BLaER1 treated with 17β-estradiol and CSF1 and Interleukin-3, amounts not matched to agents 10 nM and 100 nM (cell line): ENCODE data around the gene STK17B.

Experiments
- H3K27ac ChIP-seq, 11 experiments: shearing (Covaris generic); formaldehyde crosslinking; 2 replicates each; pipeline ENCODE4 v1.8.1; 2022
- H3K27me3 ChIP-seq, 11 experiments: shearing (Covaris generic); formaldehyde crosslinking; 2 replicates each; pipeline ENCODE4 v1.8.1; 2022
- H3K36me3 ChIP-seq, 11 experiments: shearing (Covaris generic); formaldehyde crosslinking; 2 replicates each; pipeline ENCODE4 v1.8.1; 2022
- H3K4me1 ChIP-seq, 10 experiments: shearing (Covaris generic); formaldehyde crosslinking; 2 replicates each; pipeline ENCODE4 v1.8.1; 2022
- H3K4me2 ChIP-seq, 11 experiments: shearing (Covaris generic); formaldehyde crosslinking; 2 replicates each; pipeline ENCODE4 v1.8.1; 2022
- H3K4me3 ChIP-seq, 10 experiments: shearing (Covaris generic); formaldehyde crosslinking; 2 replicates each; pipeline ENCODE4 v1.8.1; 2022
- H3K9ac ChIP-seq, 11 experiments: shearing (Covaris generic); formaldehyde crosslinking; 2 replicates each; pipeline ENCODE4 v1.8.1; 2022
- H3K9me3 ChIP-seq, 11 experiments: shearing (Covaris generic); formaldehyde crosslinking; replicated peaks in 1 of 11; 2 replicates each; pipeline ENCODE4 v1.8.1; 2022
- H4K20me1 ChIP-seq, 11 experiments: shearing (Covaris generic); formaldehyde crosslinking; 2 replicates each; pipeline ENCODE4 v1.8.1; 2022
- Cebpa-rat ChIP-seq, 11 experiments: shearing (Covaris generic); IDR thresholded peaks; 2 replicates each; pipeline ENCODE4 v1.8.1; 2022

The STK17B gene

DNA sequence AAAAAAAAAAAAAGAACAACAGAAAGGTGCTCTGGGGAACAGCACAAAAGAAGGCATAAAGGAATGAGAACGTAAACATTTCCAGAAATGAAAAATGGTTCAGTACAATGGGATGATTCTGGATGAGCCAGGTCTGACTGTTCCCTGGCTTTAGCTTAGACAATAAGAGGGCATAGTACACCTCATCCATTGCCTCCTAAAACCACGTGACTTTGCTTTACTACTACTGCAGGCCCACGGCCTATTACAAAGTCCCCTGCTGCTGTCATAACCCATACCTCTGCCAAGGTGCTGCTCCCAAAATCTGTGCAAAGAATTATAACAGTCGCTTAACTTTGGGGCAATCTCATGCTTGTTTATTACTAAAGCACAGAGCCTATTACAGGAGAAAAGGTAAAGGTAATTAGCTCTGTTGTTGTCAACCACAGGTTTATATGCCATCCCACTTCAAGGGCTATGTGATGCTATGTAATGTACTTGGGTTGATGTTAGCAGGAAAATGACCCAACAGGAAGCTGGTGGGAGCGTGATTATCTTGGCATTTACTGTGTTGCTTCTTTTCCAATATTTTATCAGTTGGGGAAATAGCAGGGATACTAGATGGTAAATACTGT lies 26.8 kb downstream of the STK17B start:
- Histone ChIP-seq H3K27me3 (no peaks in the 10 kb centered on the region), H4K20me1 (peaks cover 0 to 98% (median 60%) of the 10 kb centered on the region in 11 experiments; a peak in 18 of 22 replicates), H3K36me3 (peaks cover 93 to 100% (median 97%) of the 10 kb centered on the region in 11 experiments), H3K9ac (no peak overlapping the region), H3K4me2 (no peak overlapping the region), H3K9me3 (peaks cover 0 to 14% (median 9%) of the 10 kb centered on the region in 11 experiments; a peak in 10 of 22 replicates), H3K4me1 (peaks cover 0 to 11% (median 0%) of the 10 kb centered on the region in 10 experiments; a peak in 4 of 20 replicates), H3K27ac (no peak overlapping the region), H3K4me3 (no peak overlapping the region)
- no peak for TF ChIP-seq Cebpa-rat (IDR thresholded peaks at IDR 0.05)

DNA sequence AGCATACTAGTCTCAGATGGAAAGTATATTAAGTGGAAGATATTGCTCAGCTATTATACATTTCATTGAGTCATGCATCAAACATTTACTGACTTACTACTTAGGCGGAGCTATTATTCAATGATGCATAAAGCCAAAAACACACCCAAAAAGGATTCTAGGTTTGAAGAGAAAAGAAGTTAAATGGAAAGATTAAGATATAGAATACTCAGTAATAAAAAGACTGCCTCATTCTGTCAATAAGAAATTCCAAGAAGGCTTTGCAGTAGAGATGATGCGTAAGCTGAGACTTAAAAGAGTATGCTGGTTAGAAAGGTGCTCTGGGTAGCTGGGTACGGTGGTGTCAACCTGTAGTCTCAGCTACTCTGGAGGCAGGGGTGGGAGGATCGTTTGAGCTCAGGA lies 27.6 kb downstream of the STK17B start:
- H3K27ac ChIP-seq: no peak overlapping the region

DNA sequence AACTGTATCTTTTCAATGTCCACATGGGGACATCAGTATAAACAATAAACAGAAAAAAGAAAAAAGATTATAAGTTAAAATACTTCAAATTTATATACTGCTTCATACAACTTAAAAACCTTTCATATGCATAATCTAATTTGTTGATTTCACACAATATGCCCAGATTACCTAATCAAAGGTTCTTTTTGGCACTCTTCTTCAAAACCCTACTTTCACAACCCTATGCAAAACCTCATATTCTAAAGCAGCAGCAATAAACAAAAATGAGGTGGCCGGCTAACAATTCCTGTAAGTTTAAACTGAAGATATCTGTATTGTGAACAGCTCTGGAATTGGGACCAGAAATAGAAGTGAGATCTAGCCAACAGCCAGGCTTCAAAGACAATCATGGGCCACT lies 28.6 kb downstream of the STK17B start:
- H3K9ac ChIP-seq: no peak overlapping the region
- H3K36me3 ChIP-seq: peaks cover 97 to 100% (median 100%) of the 10 kb centered on the region in 11 experiments
- no peak overlapping the region for H3K4me3 ChIP-seq
- H3K9me3 ChIP-seq: peaks cover 0 to 29% (median 17%) of the 10 kb centered on the region in 11 experiments; a peak in 18 of 22 replicates
- H3K27ac ChIP-seq: no peak overlapping the region
- H4K20me1 ChIP-seq: peaks cover 0 to 97% (median 45%) of the 10 kb centered on the region in 11 experiments; a peak in 18 of 22 replicates
- H3K27me3 ChIP-seq: no peaks in the 10 kb centered on the region
- no peak for TF ChIP-seq Cebpa-rat (IDR thresholded peaks at IDR 0.05)
- no peak overlapping the region for H3K4me2 ChIP-seq
- peaks cover 0 to 5% (median 0%) of the 10 kb centered on the region in 10 experiments; a peak in 1 of 20 replicates for H3K4me1 ChIP-seq

More for the DNA sequence above, 27.6 kb downstream of the STK17B start:
- Histone ChIP-seq H4K20me1 (peaks cover 0 to 95% (median 51%) of the 10 kb centered on the region in 11 experiments; a peak in 18 of 22 replicates), H3K4me3 (no peak overlapping the region), H3K4me1 (peaks cover 0 to 5% (median 0%) of the 10 kb centered on the region in 10 experiments; a peak in 1 of 20 replicates), H3K9me3 (peaks cover 0 to 20% (median 10%) of the 10 kb centered on the region in 11 experiments; a peak in 16 of 22 replicates), H3K9ac (no peak overlapping the region), H3K36me3 (peaks cover 94 to 100% (median 97%) of the 10 kb centered on the region in 11 experiments), H3K27me3 (no peaks in the 10 kb centered on the region), H3K4me2 (no peak overlapping the region)
- TF ChIP-seq Cebpa-rat (IDR thresholded peaks at IDR 0.05): no peak

DNA sequence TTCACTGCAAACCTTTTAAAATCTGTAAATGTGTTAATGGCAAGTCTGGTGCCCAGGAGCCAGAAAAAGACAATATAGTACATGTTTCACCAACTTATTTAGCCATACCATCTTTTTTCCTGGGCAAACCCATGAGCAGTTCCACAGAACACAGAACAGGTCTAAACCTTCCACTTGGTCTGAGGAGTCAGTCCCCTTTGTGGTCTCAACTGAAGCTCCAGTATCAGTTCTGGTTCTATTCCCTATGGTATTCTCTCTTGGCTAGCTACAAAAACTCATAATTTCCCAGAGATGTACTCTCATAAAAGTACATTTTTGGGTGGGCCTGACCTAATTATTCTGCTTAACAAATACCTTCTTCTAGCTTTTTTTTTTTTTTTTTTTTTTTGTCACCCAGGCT lies 31.2 kb downstream of the STK17B start:
- no peak overlapping the region for H3K9ac ChIP-seq
- no peak overlapping the region for H3K4me3 ChIP-seq
- peaks cover 99 to 100% (median 100%) of the 10 kb centered on the region in 11 experiments for H3K36me3 ChIP-seq
- TF ChIP-seq Cebpa-rat (IDR thresholded peaks at IDR 0.05): no peak
- peaks cover 0 to 5% (median 0%) of the 10 kb centered on the region in 10 experiments; a peak in 1 of 20 replicates for H3K4me1 ChIP-seq
- peaks cover 0 to 55% (median 43%) of the 10 kb centered on the region in 11 experiments; a peak in 21 of 22 replicates for H3K9me3 ChIP-seq
- peaks cover 0 to 91% (median 19%) of the 10 kb centered on the region in 11 experiments; a peak in 14 of 22 replicates for H4K20me1 ChIP-seq
- no peak overlapping the region for H3K27ac ChIP-seq
- no peak overlapping the region for H3K4me2 ChIP-seq
- no peaks in the 10 kb centered on the region for H3K27me3 ChIP-seq

DNA sequence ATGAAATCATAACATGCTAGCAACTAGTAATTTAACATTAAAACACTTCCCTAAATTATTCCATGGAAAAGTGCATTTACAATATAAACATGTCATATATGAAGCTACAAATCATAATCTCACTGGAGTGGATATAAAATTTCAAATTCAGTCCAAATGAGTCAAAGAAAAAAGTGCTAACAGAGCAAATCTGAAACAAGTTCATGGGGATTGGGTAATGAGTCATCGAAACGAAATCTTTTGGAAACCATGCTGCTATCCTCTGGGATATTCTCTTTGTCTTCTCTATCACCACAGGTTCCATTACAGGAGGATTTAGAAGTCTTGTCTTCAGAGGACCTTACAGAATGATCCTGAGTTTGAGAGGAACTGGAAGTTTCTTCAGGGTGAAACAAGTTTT lies 34.1 kb downstream of the STK17B start:
- Histone ChIP-seq H3K27ac (no peak overlapping the region; a peak in 1 of 22 replicates), H3K27me3 (no peaks in the 10 kb centered on the region), H3K9me3 (peaks cover 24 to 84% (median 72%) of the 10 kb centered on the region in 11 experiments), H3K4me2 (no peak overlapping the region), H3K4me3 (no peak overlapping the region), H4K20me1 (peaks cover 0 to 61% (median 0%) of the 10 kb centered on the region in 11 experiments; a peak in 7 of 22 replicates), H3K9ac (no peak overlapping the region), H3K4me1 (no peaks in the 10 kb centered on the region), H3K36me3 (peaks cover 96 to 100% (median 100%) of the 10 kb centered on the region in 11 experiments)
- no peak for TF ChIP-seq Cebpa-rat (IDR thresholded peaks at IDR 0.05)

DNA sequence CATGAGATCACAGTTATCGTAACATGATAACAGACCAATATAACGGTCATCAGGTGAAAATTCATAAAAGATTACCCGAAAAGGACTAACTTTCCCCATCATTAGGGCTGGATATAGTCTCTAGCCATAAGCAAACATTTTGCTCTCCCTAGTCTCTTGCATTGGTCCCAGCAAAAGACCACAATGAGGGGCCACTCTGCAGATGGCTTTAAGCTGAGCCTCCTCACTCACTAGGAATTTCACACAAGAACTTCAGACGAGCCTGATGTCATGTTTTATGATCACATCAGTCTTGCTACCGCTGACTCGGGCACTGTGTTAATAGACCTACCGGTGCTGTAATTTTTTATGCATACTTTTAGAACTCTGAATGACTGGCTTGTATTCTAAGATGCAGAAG lies 35.2 kb downstream of the STK17B start:
- Histone ChIP-seq H3K36me3 (peaks cover 86 to 97% (median 90%) of the 10 kb centered on the region in 11 experiments), H4K20me1 (peaks cover 0 to 50% (median 0%) of the 10 kb centered on the region in 11 experiments; a peak in 7 of 22 replicates), H3K9me3 (peaks cover 36 to 95% (median 83%) of the 10 kb centered on the region in 11 experiments), H3K4me2 (no peak overlapping the region), H3K27ac (no peak overlapping the region), H3K9ac (no peak overlapping the region), H3K4me1 (no peaks in the 10 kb centered on the region), H3K4me3 (no peak overlapping the region), H3K27me3 (no peaks in the 10 kb centered on the region)
- no peak for TF ChIP-seq Cebpa-rat (IDR thresholded peaks at IDR 0.05)

DNA sequence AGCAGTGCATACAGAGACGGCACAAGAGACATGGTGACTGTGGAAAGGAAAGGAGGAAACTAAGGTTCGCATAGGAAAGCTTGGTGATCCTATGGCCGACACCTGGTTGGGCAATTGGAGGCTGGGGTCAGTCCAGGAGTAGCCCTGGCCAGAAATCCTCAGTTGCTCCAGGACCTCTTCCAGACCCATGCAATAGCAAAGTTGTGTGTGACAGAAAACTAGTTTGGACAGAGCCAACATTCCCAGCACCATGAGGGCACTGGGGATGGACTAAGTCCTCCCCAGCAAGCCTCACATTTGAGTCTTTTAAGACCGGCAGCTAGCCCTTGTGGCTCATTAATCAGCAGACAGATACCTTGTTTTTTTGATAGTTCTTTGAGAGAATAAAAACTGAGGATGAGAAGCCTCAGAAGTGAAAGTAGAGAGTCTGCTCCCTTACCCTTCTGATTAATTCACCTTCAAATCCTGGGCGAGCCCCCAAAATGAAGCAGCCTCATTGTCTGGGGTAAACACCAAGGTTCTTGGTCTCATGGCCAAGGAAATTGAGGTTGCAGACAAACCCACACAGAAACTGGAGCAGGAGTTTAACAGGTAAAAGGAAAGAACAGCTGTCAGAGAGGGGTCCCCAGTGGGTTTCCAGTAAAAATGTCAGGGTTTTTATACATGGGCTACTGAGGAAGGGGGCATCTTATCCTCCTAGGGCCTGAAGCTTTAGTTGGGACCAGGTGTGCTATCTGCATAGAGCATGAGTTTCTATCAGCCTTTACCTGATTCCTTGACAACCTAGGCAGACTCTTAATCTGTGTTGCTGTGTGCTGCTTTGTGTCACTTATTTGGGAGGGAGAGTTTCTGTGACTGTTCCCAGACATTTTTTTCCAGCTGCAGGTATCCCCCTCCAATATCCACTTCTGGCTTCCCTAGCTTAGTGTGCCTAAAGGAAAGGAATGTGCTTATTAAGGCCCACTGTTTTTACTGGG lies 39.1 kb downstream of the STK17B start:
- no peak overlapping the region for H3K4me2 ChIP-seq
- H3K27ac ChIP-seq: peak overlapping the region in 5 of 11 experiments; percentile 7 to 43 (median 35); a peak in 9 of 22 replicates

DNA sequence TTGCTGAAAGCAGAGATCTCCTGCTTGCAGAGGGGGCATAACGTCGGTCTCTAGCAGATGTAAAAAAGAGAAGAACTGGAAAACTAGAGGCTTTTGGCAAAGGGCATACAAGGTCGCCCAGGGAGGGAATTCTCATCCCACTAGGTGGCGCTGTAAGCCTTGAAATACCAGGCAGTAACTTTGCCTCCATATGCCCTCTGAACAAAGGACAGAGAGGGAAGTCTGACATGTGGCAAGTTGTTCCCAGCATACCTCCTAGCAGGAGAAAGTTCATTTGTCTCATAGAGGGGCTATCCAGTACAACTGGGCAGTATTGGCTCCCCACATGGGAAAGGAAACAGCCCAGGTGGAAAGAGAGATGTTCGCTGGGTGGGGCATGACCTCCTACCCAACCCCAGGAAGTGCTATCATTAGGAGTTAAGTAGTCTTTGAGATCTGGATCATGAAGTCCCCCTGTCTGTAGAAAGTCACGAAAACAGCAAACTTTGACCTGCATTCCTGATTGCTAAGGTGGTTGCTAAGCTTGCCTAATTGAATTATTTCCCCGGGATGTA lies 39.9 kb downstream of the STK17B start:
- no peak overlapping the region for H3K4me3 ChIP-seq
- no peak for TF ChIP-seq Cebpa-rat (IDR thresholded peaks at IDR 0.05)
- peaks cover 41 to 56% (median 47%) of the 10 kb centered on the region in 11 experiments for H3K36me3 ChIP-seq
- H3K9ac ChIP-seq: no peak overlapping the region
- H3K4me1 ChIP-seq: no peaks in the 10 kb centered on the region
- no peak overlapping the region for H3K4me2 ChIP-seq
- peaks cover 70 to 100% (median 95%) of the 10 kb centered on the region in 11 experiments for H3K9me3 ChIP-seq
- peak overlapping the region in 6 of 11 experiments; percentile 7 to 45 (median 38); a peak in 10 of 22 replicates for H3K27ac ChIP-seq
- no peaks in the 10 kb centered on the region for H3K27me3 ChIP-seq
- H4K20me1 ChIP-seq: peaks cover 0 to 9% (median 0%) of the 10 kb centered on the region in 11 experiments; a peak in 2 of 22 replicates

More for the DNA sequence above, 39.1 kb downstream of the STK17B start:
- Histone ChIP-seq H4K20me1 (peaks cover 0 to 14% (median 0%) of the 10 kb centered on the region in 11 experiments; a peak in 2 of 22 replicates), H3K9ac (no peak overlapping the region), H3K4me1 (no peaks in the 10 kb centered on the region), H3K36me3 (peaks cover 48 to 64% (median 54%) of the 10 kb centered on the region in 11 experiments), H3K9me3 (peaks cover 75 to 100% (median 99%) of the 10 kb centered on the region in 11 experiments), H3K4me3 (peak overlapping the region in 3 of 10 experiments; percentile 0 to 16 (median 13); a peak in 2 of 20 replicates), H3K27me3 (no peaks in the 10 kb centered on the region)
- no peak for TF ChIP-seq Cebpa-rat (IDR thresholded peaks at IDR 0.05)
